OCI-LY1 (cell line): Measurements from ENCODE around the gene ESR1.

ENCODE experiments used
- H2AFZ ChIP-seq: fragments of 200-600 bp; sonication (generic), shearing (Covaris generic); 2 replicates; pipeline ENCODE4 v1.6.0; 2014; ENCODE audit warnings: antibody characterized with exemption, mild to moderate bottlenecking, low read length
- H3F3A ChIP-seq: fragments of 200-600 bp; sonication (generic), shearing (Covaris generic); 2 replicates; pipeline ENCODE4 v1.6.0; 2014; ENCODE audit warnings: mild to moderate bottlenecking, antibody characterized with exemption, low read length, moderate library complexity; ENCODE audit not compliant: insufficient read depth
- H3K27ac ChIP-seq: fragments of 200-600 bp; sonication (generic); 2 replicates; pipeline ENCODE4 v1.5.1; 2014; ENCODE audit warnings: low read length, mixed run types, mild to moderate bottlenecking, low read depth; ENCODE audit not compliant: poor library complexity, severe bottlenecking
- H3K27me3 ChIP-seq: fragments of 200-600 bp; sonication (generic); 2 replicates; pipeline ENCODE4 v1.6.0; 2014; ENCODE audit warnings: antibody characterized with exemption, mild to moderate bottlenecking, low read length, moderate library complexity; ENCODE audit not compliant: insufficient read depth
- H3K36me3 ChIP-seq: fragments of 200-600 bp; sonication (generic); 2 replicates; pipeline ENCODE4 v1.6.1; 2014; ENCODE audit warnings: mild to moderate bottlenecking, antibody characterized with exemption, low read length, moderate library complexity, mixed read lengths; ENCODE audit not compliant: insufficient read depth
- H3K4me1 ChIP-seq: fragments of 200-600 bp; sonication (generic); 2 replicates; pipeline ENCODE4 v1.5.1; 2014; ENCODE audit warnings: mild to moderate bottlenecking, low read length, moderate library complexity; ENCODE audit not compliant: insufficient read depth, severe bottlenecking
- H3K4me2 ChIP-seq: fragments of 200-600 bp; sonication (generic), shearing (Covaris generic); 2 replicates; pipeline ENCODE4 v1.6.1; 2014; ENCODE audit warnings: low read length
- H3K4me3 ChIP-seq: fragments of 200-600 bp; sonication (generic); 2 replicates; pipeline ENCODE4 v1.5.1; 2014; ENCODE audit warnings: low read length, low read depth, mild to moderate bottlenecking, mixed read lengths; ENCODE audit not compliant: poor library complexity, severe bottlenecking
- H3K79me2 ChIP-seq: fragments of 200-600 bp; shearing (Covaris generic); 2 replicates; pipeline ENCODE4 v1.6.1; 2016; ENCODE audit warnings: mixed run types, low read length, mixed read lengths; ENCODE audit not compliant: insufficient read depth
- H3K9ac ChIP-seq: fragments of 200-600 bp; sonication (generic), shearing (Covaris generic); 2 replicates; pipeline ENCODE4 v1.6.1; 2014; ENCODE audit warnings: mild to moderate bottlenecking, low read length, mixed read lengths
- H3K9me2 ChIP-seq: fragments of 200-600 bp; sonication (generic), shearing (Covaris generic); 2 replicates; pipeline ENCODE4 v1.6.1; 2014; ENCODE audit warnings: low read depth, mild to moderate bottlenecking, low read length, mixed read lengths
- H3K9me3 ChIP-seq: fragments of 200-600 bp; shearing (Covaris generic); 2 replicates; pipeline ENCODE4 v1.6.1; 2014; ENCODE audit warnings: low read length, mixed read lengths
- H4K20me1 ChIP-seq: fragments of 200-600 bp; sonication (generic), shearing (Covaris generic); 2 replicates; pipeline ENCODE4 v1.6.0; 2016; ENCODE audit warnings: mild to moderate bottlenecking, low read length; ENCODE audit not compliant: insufficient read depth
- EZH2 ChIP-seq: fragments of 200-600 bp; sonication (generic), shearing (Covaris generic); IDR thresholded peaks from 2 replicates; pipeline ENCODE4 v1.8.0; 2017; ENCODE audit warnings: borderline replicate concordance, mixed run types, mild to moderate bottlenecking, antibody characterized with exemption, low read length, moderate library complexity, mixed read lengths
- TF ChIP-seq, protein P1 (sequence below): fragments of 200-600 bp; sonication (generic), shearing (Covaris generic); IDR thresholded peaks from 2 replicates; pipeline ENCODE4 v1.5.1; 2017; ENCODE audit warnings: mild to moderate bottlenecking, antibody characterized with exemption, low read length, moderate library complexity, mixed read lengths

ESR1 gene

DNA sequence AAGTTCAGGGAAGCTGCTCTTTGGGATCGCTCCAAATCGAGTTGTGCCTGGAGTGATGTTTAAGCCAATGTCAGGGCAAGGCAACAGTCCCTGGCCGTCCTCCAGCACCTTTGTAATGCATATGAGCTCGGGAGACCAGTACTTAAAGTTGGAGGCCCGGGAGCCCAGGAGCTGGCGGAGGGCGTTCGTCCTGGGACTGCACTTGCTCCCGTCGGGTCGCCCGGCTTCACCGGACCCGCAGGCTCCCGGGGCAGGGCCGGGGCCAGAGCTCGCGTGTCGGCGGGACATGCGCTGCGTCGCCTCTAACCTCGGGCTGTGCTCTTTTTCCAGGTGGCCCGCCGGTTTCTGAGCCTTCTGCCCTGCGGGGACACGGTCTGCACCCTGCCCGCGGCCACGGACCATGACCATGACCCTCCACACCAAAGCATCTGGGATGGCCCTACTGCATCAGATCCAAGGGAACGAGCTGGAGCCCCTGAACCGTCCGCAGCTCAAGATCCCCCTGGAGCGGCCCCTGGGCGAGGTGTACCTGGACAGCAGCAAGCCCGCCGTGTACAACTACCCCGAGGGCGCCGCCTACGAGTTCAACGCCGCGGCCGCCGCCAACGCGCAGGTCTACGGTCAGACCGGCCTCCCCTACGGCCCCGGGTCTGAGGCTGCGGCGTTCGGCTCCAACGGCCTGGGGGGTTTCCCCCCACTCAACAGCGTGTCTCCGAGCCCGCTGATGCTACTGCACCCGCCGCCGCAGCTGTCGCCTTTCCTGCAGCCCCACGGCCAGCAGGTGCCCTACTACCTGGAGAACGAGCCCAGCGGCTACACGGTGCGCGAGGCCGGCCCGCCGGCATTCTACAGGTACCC is at the start of gene ESR1:
Gene ESR1, plus strand, starts transcription at position 170 of the 858 bp plus-strand sequence. Its CDS starts 231 bp downstream, at position 401.
- no peak within 1 kb of the TSS for H3K4me3 ChIP-seq
- no peak within 1 kb of the TSS for H2AFZ ChIP-seq
- no peak within 1 kb of the TSS for H3K9ac ChIP-seq
- H3K9me2 ChIP-seq: no peaks in the 10 kb centered on the region
- H3K27me3 ChIP-seq: no peaks in the 10 kb centered on the region
- H3K79me2 ChIP-seq: no peaks in the 10 kb centered on the region
- TF ChIP-seq, protein P1, sequence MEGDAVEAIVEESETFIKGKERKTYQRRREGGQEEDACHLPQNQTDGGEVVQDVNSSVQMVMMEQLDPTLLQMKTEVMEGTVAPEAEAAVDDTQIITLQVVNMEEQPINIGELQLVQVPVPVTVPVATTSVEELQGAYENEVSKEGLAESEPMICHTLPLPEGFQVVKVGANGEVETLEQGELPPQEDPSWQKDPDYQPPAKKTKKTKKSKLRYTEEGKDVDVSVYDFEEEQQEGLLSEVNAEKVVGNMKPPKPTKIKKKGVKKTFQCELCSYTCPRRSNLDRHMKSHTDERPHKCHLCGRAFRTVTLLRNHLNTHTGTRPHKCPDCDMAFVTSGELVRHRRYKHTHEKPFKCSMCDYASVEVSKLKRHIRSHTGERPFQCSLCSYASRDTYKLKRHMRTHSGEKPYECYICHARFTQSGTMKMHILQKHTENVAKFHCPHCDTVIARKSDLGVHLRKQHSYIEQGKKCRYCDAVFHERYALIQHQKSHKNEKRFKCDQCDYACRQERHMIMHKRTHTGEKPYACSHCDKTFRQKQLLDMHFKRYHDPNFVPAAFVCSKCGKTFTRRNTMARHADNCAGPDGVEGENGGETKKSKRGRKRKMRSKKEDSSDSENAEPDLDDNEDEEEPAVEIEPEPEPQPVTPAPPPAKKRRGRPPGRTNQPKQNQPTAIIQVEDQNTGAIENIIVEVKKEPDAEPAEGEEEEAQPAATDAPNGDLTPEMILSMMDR: no peak
- no peak for TF ChIP-seq EZH2
- no peaks in the 10 kb centered on the region for H3K36me3 ChIP-seq
- no peak within 1 kb of the TSS for H3K27ac ChIP-seq
- no peak within 1 kb of the TSS for H3K4me2 ChIP-seq
- H4K20me1 ChIP-seq: no peaks in the 10 kb centered on the region
- H3K4me1 ChIP-seq: no peaks in the 10 kb centered on the region
- no peaks in the 10 kb centered on the region for H3K9me3 ChIP-seq
- no peaks in the 10 kb centered on the region for H3F3A ChIP-seq

DNA sequence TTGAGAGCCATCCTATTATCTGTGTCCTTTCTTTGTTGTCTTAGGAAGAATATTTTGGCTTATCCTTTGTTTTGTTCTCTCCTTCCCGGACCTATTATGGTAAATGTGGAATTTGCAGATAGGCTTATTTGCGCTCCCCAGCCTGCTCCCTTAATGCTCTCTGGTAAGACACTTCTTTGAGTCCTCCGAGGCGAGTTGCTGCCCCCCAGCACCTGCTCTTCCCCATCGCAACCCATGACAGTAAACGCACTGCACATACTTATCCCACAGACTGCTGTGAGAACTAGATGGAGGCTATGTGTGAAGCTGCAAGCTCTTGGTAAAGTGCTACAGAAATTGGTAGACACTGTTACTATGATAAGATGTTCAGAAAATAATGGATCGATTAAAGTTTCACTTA is 47.0 kb upstream of the ESR1 start:
- Histone ChIP-seq H4K20me1 (no peaks in the 10 kb centered on the region), H3K27me3 (no peaks in the 10 kb centered on the region), H3K9ac (no peak overlapping the region), H3K4me1 (no peaks in the 10 kb centered on the region), H3K4me3 (no peak overlapping the region), H3F3A (no peaks in the 10 kb centered on the region), H3K27ac (no peak overlapping the region), H3K36me3 (no peaks in the 10 kb centered on the region), H2AFZ (no peak overlapping the region), H3K79me2 (no peaks in the 10 kb centered on the region), H3K4me2 (no peak overlapping the region), H3K9me2 (no peaks in the 10 kb centered on the region), H3K9me3 (no peaks in the 10 kb centered on the region)
- TF ChIP-seq EZH2: no peak
- TF ChIP-seq, protein P1: no peak

GRCh38 chr6:151761851-151762250 is 45.6 kb upstream of the ESR1 start:
- H3K9me3 ChIP-seq: no peaks in the 10 kb centered on the region

More at GRCh38 chr6:151761851-151762250, 45.6 kb upstream of the ESR1 start:
- Histone ChIP-seq H3K36me3 (no peaks in the 10 kb centered on the region), H3K4me2 (no peak overlapping the region), H2AFZ (no peak overlapping the region), H3K4me3 (no peak overlapping the region), H3K79me2 (no peaks in the 10 kb centered on the region), H3K9me2 (no peaks in the 10 kb centered on the region), H3K27me3 (no peaks in the 10 kb centered on the region), H3F3A (no peaks in the 10 kb centered on the region), H3K27ac (no peak overlapping the region), H3K9ac (no peak overlapping the region), H4K20me1 (no peaks in the 10 kb centered on the region), H3K4me1 (no peaks in the 10 kb centered on the region)
- TF ChIP-seq, protein P1: no peak
- no peak for TF ChIP-seq EZH2
